ENCODE data around the gene SERPINA9.
A peak's percentile ranks its signal among the peaks of the same experiment; 100 is the strongest.

SERPINA9 gene

GRCh38 chr14:94461526-94462218 lies 14.3 kb downstream of the SERPINA9 start:
- no peak for DNase-seq

DNA sequence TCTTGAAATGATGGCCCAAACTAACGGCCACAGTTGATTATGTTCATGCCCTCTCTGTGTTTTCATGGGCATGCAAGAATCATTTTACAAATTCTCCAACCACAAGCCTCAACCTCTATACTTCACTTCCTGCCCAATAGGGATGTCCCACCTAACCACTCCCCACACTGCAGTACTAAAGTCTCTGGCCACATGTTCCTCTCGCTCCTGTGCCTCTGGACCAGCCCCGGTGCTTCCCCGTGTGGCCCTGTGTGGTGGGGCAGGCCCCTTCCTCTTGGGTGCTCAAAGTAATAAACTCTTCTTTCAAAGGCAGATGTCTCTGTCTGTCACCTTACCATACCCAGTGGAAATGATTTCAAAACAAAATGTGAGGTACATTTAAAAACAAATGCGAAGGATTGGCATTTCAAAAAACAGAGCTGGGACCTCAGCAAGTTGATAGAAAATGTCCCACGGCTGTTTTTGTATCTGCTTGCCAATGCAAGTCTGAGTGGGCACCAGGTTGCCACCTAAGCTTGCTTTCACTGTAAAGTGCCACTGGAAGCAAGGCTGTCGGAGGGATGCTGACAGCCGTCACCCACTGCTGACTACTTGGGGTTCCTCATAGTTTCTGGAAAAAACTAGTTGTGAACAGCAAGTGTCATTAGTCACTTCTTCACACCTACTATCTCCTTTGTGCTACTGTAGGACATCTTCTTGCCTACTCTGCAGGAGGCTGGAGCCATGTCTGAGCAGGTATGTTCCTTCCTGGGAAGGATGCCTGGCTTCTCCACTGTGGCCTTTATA lies 15.2 kb downstream of the SERPINA9 start:
- DNase-seq: no peak

DNA sequence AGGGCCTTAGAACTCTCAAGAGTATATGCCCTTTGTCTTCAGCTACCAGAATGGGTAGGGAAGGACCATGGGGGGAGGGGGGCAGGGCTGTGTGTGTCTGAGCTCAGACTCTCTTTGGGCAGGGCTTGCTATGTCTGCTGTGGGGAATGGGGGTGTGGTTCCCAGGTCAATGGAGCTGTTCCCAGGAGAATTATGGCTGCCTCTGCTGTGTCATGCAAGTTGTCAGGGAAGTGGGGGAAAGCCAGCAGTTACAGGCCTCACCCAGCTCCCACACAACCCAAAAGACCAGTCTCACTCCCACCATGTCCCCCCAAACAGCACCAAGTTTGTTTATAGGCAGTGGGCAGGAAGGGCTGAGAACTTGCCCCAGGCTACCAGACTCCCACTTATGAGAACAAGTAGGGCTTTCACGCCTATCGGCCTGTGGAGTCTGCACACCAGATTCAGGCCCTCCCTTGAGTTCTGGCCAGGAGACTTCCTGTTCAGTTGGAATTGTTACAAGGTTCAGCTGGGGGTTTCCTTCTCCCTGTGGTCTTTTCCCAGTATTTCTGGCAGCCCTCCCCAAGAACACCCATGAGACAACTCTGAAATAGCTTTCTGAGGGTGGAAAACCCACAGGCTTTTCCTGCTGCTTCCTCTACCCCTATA lies 17.3 kb downstream of the SERPINA9 start:
- DNase-seq: no peak

GRCh38 chr14:94458096-94458495 lies 17.9 kb downstream of the SERPINA9 start:
- no peak for DNase-seq

- DNase-seq: no peak
Observed at GRCh38 chr14:94455928-94456327, 20.1 kb downstream of the SERPINA9 start.

GRCh38 chr14:94451826-94452225 lies 24.2 kb downstream of the SERPINA9 start:
- DNase-seq: no peak

GRCh38 chr14:94451091-94451771 lies 24.8 kb downstream of the SERPINA9 start:
- no peak for DNase-seq

DNA sequence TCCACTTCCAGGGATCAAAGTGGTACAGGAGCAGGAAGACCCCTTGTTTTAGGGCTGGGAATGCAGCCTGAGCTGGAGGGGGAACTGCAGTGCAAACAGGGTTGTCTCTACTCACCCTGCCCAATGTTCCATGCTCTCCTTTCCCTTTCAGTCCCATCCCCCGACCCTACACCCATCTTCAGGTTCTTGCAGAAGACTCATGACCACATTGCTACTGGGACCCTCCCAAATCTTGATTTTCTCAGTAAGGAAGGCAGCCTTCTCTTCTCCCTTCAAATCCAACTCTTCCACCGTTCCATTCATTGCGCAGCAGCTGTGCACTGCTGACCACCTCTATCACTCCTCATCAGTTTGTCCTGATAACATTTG lies 25.3 kb downstream of the SERPINA9 start:
- no peak for DNase-seq

GRCh38 chr14:94449930-94450329 lies 26.1 kb downstream of the SERPINA9 start:
- no peak for DNase-seq

DNA sequence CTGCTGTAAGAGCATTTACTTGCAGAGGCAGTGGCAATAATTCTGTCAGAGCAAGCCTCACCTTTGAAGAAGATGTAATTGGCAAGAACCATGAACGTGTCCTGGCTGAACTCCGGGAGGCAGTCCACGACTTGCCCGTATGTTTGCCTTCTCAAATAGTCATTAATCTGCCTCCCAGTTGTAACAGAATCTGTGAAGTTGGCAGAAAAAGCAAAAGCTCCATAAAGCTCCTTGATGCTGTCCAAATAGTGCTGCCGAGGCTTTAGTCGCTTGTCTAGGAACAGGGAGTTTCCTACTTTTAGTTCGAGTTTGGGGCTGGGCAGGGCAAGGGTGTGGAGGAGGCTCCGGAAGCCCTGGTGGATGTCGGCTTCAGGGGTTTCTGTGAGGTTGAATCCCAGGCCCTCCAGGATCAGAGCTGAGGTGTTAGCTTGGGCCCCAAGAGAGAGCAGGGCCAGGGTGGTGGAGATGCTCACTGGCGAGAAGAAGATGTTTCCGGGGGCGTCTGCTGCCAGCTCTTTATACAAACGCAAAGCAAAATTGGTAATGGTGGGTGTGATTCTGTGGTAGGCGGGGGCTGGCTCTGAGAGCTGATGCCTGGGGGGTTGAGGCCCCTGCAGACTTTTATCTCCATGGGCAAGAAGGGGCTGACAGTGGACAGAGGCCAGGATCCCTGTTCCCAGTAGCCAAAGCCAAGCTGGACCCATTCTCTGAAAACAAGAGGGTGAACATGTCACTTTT lies 27.8 kb downstream of the SERPINA9 start:
- no peak for DNase-seq

GRCh38 chr14:94447206-94447605 lies 28.8 kb downstream of the SERPINA9 start:
- DNase-seq: no peak

GRCh38 chr14:94446126-94446525 lies 29.9 kb downstream of the SERPINA9 start:
- DNase-seq: no peak

- DNase-seq: no peak
Observed at GRCh38 chr14:94445003-94445402, 31.0 kb downstream of the SERPINA9 start.

DNA sequence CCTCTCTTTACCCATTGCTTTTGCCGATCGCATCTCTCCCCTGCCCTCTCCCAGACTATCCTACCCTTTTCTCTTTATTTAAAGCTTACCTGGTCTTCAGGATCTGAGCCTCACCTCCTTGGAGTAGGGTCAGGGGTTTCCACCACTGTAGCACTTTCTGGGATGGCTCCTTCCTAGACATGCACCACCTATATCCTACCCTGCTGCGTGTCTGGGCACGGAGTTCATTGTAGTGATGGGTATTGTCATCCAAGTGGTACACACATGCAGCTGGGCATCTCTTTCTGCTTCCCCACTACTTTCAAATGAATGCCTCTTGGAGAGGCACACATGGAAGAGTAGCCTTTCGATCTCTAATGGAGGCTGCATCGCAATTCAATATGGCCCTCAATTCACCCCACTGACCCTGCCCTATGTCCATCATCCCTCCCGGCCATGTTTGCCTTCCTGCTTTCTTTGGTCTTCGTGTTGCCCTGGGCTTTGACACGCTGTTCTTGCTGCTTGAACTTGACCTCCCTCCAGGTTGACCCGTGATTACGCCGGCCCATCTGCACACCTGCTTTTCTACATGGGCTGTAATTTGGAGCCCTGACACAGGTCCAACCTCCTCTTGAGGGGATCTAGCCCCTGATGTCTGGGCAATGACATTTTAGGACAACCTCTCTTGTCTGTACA lies 34.3 kb downstream of the SERPINA9 start:
- no peak for DNase-seq

DNA sequence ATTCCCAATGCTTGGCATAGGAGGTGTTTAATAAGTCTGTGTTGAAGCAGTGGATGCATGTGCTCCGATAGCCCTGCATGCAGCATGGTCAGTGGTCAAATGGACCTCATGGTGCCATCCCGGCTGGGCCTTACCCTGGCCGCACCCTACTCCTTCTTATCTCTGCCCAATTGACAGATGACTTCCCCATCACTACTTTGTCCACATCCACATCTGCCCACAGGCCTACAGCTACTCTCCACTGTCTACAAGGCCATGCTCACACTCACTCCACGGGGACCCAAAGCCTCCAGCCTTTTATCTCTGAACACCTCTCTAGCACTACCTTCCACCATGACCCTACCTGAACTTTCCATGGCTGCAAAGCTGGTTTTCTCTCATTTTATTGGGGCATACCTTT lies 34.9 kb downstream of the SERPINA9 start:
- no peak for DNase-seq

DNA sequence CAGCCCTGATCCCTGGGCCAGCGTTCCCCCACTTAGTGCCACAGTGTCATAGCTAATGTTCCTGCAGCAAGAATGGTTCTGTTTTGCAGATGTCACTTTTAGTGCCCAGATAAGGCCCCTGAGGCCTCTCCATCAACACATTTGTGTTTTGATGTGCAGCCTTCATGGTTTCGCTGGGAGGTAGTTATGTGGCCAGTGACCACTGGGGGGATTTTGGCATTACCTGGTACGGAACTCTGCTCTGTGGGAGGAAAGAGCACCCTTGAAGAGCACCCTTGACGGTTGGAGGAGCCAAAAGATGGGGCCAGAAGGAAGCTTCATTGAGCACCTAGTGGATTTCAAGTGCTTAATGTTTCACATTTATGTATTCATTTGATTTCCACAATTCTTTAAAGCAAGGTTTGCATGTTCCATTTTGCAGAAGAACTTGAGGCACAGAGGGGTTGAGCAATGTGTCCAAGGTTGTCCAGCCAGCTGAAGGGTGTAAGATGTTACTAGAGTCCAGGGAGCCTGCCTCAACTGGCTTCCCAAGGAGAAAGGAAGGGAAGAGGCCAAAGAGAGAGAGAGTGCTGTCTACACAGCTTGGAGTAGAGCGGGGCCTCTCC lies 36.4 kb downstream of the SERPINA9 start:
- no peak for DNase-seq

GRCh38 chr14:94428610-94429009 lies 47.4 kb downstream of the SERPINA9 start:
- no peak for DNase-seq

GRCh38 chr14:94427016-94427613 lies 48.9 kb downstream of the SERPINA9 start:
- no peak for DNase-seq

DNA sequence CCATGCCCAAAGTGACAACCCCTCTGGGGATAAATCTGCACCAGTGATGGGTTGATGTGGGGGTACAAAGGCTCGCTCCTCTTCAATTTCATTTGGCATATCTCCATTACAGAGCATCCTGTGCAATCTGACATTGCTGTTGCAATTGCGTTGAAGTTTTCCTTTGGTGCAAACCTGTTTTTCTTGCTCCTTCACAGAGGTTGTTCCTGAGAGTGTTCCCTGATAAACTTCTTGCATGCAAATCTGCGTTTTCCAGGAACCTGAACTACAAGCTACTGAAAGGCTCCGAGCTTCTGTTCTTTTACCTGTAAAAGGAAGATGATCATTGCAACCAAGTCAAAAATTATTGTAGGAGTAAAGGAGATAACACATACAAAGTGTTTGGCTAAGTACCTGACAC lies 49.5 kb downstream of the SERPINA9 start:
- DNase-seq: no peak

DNA sequence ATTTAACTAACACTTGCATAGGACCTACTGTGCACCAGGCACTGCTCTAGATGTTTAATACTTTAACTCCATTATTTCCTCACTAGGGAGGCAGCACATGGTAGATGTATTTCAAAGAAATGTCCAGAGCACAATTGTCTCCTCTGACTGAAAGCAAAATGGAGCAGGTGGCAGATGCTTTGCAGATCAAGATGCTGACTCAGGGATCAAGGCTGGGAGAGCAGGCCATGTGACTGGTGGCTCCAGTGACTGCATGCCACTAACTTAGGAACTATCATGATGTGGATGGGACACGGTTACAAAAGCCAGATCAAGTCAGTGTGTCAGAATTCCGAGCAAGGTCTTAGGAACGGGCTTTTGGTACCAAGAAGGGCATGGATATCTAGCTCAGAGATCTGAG lies 51.6 kb downstream of the SERPINA9 start:
- no peak for DNase-seq

- peak; percentile 5 to 8 for DNase-seq
Observed at GRCh38 chr14:94423453-94424056, 52.4 kb downstream of the SERPINA9 start.
